Measurements from ENCODE around the gene B4GALT5.
"Not testable (repeated sequence)": the region's sequence is repeated elsewhere in the genome, so short reads cannot be mapped to it uniquely, and the experiment has no call there.

Gene B4GALT5

DNA sequence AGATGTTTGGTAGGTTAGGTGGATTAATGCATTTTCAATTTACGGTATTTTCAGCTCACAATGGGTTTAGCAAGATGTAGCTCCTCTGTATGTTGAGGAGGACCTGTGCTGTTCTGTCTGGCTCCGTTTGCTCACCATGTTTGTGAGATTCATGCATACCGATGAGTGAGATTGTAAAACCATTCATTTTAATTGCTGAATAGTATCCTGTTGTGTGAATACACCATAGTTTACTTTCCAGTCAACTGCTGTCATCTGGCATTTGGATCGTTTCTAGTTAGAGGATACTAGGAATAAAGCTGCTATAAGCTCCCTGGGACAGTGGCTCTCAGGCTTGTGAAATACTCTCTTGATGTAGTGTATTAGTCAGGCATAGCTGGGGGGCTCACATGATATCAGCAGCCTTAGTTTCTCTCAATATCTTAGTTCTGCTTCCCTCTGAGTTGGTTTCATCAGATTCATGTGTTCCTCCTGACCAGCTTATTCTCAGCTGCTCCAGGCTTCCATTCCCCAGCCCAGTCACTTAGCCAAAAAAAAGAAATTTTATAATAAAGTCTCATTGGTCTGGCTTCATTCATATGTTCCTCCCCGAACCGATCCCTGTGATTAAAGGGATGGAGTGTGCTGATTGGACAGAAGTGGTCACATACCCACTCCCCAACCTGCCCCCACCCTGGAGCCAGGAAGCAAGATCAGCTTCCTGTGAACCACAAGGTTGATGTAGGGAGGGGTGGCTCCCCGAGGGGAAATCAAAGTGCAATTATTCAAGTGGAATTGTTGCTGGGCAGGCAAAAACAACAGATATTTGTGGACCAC, 10.9 kb upstream of the B4GALT5 start:
- DNase-seq (ENCODE audit: low spot score): no peak
- in situ Hi-C loops (cut with MboI; ENCODE audit: low sequenced_read_pairs, unreplicated experiment): no loop called here
- TF ChIP-seq, protein P1, sequence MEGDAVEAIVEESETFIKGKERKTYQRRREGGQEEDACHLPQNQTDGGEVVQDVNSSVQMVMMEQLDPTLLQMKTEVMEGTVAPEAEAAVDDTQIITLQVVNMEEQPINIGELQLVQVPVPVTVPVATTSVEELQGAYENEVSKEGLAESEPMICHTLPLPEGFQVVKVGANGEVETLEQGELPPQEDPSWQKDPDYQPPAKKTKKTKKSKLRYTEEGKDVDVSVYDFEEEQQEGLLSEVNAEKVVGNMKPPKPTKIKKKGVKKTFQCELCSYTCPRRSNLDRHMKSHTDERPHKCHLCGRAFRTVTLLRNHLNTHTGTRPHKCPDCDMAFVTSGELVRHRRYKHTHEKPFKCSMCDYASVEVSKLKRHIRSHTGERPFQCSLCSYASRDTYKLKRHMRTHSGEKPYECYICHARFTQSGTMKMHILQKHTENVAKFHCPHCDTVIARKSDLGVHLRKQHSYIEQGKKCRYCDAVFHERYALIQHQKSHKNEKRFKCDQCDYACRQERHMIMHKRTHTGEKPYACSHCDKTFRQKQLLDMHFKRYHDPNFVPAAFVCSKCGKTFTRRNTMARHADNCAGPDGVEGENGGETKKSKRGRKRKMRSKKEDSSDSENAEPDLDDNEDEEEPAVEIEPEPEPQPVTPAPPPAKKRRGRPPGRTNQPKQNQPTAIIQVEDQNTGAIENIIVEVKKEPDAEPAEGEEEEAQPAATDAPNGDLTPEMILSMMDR (IDR thresholded peaks at IDR 0.05; ENCODE audit: borderline replicate concordance, control extremely low read depth, extremely low read depth, insufficient read depth, missing control alignments): no peak

DNA sequence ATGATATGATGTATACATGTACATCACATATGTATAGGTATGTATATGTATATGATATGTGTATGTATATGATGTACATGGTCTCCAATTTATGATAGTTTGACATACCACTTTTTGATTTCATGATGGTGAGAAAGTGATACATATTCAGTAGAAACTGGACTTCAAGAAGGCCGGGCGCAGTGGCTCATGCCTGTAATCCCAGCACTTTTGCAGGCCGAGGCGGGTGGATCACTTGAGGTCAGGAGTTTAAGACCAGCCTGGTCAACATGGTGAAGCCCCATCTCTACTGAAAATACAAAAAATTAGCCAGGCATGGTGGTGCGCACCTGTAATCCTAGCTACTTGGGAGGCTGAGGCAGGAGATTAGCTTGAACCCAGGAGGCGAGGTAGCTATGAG, 10.1 kb upstream of the B4GALT5 start:
- DNase-seq (ENCODE audit: low spot score); in situ Hi-C loops (cut with MboI; ENCODE audit: low sequenced_read_pairs, unreplicated experiment): not testable (repeated sequence)

DNA sequence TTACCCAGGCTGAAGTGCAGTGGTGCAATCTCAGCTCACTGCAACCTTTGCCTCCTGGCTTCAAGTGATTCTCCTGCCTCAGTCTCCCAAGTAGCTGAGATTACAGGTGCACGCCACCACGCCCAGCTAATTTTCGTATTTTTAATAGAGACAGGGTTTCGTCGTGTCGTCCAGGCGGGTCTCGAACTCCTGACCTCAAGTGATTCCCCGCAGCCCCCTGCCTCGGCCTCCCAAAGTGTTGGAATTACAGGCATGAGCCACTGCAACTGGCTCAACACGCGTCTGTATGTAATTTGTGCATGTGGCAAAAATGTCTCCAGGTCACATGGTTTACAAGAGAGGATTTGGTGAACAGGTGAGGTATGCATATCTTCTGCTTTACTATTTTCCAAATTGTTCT, 7.6 kb upstream of the B4GALT5 start:
- in situ Hi-C loops (cut with MboI; ENCODE audit: low sequenced_read_pairs, unreplicated experiment); DNase-seq (ENCODE audit: low spot score): not testable (repeated sequence)

DNA sequence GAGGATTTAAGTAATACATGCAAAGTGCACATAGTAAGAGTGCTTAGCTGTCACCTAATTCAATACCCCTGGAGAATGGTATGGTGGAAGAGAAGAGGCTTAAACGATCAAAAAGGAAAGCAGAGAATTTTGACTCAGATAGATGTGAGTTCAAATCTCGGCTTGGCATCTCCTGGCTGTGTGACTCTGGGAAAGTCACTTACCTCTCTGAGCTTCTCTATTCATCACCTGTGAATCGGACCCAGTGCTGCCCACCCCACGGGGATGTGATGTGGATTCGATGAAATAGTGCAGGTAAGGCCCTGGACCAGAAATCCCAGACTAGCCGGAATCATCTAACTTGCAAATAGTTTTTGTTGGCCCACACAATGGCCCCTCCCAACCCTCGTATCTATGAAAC, 1.8 kb upstream of the B4GALT5 start:
- in situ Hi-C loops (cut with MboI; ENCODE audit: low sequenced_read_pairs, unreplicated experiment): no loop called here
- TF ChIP-seq, protein P1 (IDR thresholded peaks at IDR 0.05; ENCODE audit: borderline replicate concordance, control extremely low read depth, extremely low read depth, insufficient read depth, missing control alignments): no peak

DNA sequence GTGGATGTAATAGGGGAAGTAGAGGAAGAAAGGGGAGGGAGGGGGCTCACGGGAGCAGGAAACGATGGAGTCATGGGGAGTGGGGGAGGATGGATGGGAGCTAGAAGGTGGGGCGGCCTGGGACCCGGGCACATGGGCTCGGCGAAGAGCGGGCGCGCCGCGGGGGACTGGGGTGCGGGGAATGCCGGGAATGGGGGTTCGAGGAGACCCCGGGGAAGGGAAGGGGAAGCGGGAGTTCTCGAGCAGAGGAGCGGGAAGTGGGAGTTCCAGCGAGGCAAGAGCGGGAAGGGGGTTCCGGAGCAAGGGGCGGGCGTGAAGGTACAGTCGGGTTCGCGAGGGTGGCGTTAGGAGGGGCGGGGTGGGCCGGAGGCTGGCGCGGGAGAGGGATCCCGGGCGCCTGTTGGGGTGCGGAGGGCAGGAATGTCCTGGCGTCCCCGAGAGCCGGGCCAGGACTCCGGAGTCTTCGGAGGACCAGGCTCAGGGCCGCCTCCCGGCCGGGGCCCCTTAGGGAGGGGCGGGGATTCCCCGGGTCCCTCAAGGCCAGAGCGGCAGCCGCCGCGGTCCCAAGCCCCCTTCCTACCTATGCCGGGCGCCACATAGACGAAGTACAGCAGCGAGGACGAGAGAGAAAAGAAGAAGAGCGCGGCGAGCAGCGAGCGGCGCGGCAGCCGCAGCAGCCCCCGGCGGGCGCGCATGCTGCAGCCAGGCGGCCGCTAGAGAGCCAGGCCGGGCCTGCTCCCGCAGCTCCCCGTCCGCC, 504 bp downstream of the B4GALT5 start:
- DNase-seq (ENCODE audit: low spot score): peak; percentile 59
- TF ChIP-seq, protein P1 (IDR thresholded peaks at IDR 0.05; ENCODE audit: borderline replicate concordance, control extremely low read depth, extremely low read depth, insufficient read depth, missing control alignments): no peak

More for the DNA sequence above, 1.8 kb upstream of the B4GALT5 start:
- DNase-seq (ENCODE audit: low spot score): no peak

DNA sequence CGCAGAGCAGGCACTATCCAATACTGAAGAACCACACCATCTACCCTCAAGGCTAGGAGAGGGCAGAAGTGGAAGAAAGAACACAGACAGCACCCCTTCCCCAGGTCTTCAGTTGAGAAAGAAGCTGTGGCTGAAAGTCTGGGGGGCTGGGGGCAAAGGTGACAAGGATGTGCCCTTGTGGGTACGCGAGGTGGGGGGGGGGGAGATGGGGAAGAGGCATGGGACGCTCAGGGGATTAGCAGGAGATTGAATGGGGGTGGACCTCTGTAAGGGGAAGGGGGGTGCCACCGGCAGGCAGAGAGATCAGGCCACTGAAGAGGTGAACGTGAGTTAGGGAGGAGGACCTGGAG, 1.1 kb downstream of the B4GALT5 start:
- no peak for DNase-seq (ENCODE audit: low spot score)
- in situ Hi-C loops (cut with MboI; ENCODE audit: low sequenced_read_pairs, unreplicated experiment): no loop called here
- TF ChIP-seq, protein P1 (IDR thresholded peaks at IDR 0.05; ENCODE audit: borderline replicate concordance, control extremely low read depth, extremely low read depth, insufficient read depth, missing control alignments): no peak

More for the DNA sequence above, 504 bp downstream of the B4GALT5 start:
- in situ Hi-C loops (cut with MboI; ENCODE audit: low sequenced_read_pairs, unreplicated experiment): no loop called here

DNA sequence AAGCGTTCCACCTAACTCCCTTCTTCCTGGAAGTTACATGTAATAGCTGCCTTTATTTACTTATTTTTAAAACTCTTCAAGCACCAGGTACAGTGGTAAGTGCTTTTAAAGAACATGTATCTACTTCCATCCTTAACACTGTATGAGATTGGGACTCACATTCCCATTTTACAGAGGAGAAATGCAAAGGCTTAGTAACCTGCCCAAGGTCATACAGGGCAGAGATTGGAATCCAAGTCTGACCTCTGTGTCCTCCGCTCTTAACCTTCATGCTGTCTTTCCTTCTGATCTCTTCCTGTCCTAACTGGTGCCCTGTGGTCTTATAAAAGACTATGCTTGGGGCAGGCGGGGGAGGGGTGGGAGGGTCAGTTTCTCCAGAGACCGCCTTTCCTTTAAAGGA, 1.6 kb downstream of the B4GALT5 start:
- TF ChIP-seq, protein P1 (IDR thresholded peaks at IDR 0.05; ENCODE audit: borderline replicate concordance, control extremely low read depth, extremely low read depth, insufficient read depth, missing control alignments): no peak
- no peak for DNase-seq (ENCODE audit: low spot score)
- in situ Hi-C loops (cut with MboI; ENCODE audit: low sequenced_read_pairs, unreplicated experiment): no loop called here
